Esophagus muscularis mucosa (tissue), 2 donors: ENCODE data around the gene CYS1.

ENCODE experiments used
- POLR2A ChIP-seq: fragments of 450-650 bp; IDR thresholded peaks from one replicate; pipeline ENCODE4 v1.6.1; 2017; ENCODE audit warnings: antibody characterized with exemption, moderate library complexity, mild to moderate bottlenecking, low read depth
- POLR2AphosphoS5 ChIP-seq, 2 donors: sonication (generic); formaldehyde crosslinking; IDR thresholded peaks; one replicate each; pipeline ENCODE4 v1.6.1; 2017; ENCODE audit warnings: antibody characterized with exemption in 2 of 2

GRCh38 chr2:10027660-10028330, 52.4 kb downstream of the CYS1 start:
- TF ChIP-seq POLR2A (no peak), POLR2AphosphoS5 (IDR thresholded peaks at IDR 0.05) (no peak)
